Measurements from ENCODE around the gene ZIC2.
"Not testable (repeated sequence)": the region's sequence is repeated elsewhere in the genome, so short reads cannot be mapped to it uniquely, and the experiment has no call there.

ZIC2 gene

GRCh38 chr13:99998261-99998660 lies 16.7 kb downstream of the ZIC2 start:
- Histone ChIP-seq H3K9me3 (ENCODE audit: control insufficient read depth, low read length) (peaks cover 20% of the 10 kb centered on the region), H3K4me1 (ENCODE audit: control insufficient read depth, insufficient read depth, low read length) (no peaks in the 10 kb centered on the region), H3K4me3 (ENCODE audit: low read length) (no peak overlapping the region), H3K27me3 (replicated peaks; ENCODE audit: control insufficient read depth, insufficient read depth, low read length) (peaks cover 67% of the 10 kb centered on the region), H3K9ac (ENCODE audit: low read length) (no peak overlapping the region), H3K36me3 (ENCODE audit: control insufficient read depth, insufficient read depth, low read length, severe bottlenecking) (no peaks in the 10 kb centered on the region)
- no peak for DNase-seq (ENCODE audit: low read depth)

GRCh38 chr13:100014621-100015020 lies 33.0 kb downstream of the ZIC2 start:
- no peak overlapping the region for H3K9ac ChIP-seq (ENCODE audit: low read length)
- H3K4me3 ChIP-seq (ENCODE audit: low read length): no peak overlapping the region
- H3K9me3 ChIP-seq (ENCODE audit: control insufficient read depth, low read length): no peaks in the 10 kb centered on the region
- no peaks in the 10 kb centered on the region for H3K36me3 ChIP-seq (ENCODE audit: control insufficient read depth, insufficient read depth, low read length, severe bottlenecking)
- H3K27me3 ChIP-seq (replicated peaks; ENCODE audit: control insufficient read depth, insufficient read depth, low read length): peaks cover 12% of the 10 kb centered on the region
- DNase-seq (ENCODE audit: low read depth): no peak
- H3K4me1 ChIP-seq (ENCODE audit: control insufficient read depth, insufficient read depth, low read length): no peaks in the 10 kb centered on the region

- no peak overlapping the region for H3K4me3 ChIP-seq (ENCODE audit: low read length)
- H3K4me1 ChIP-seq (ENCODE audit: control insufficient read depth, insufficient read depth, low read length): no peaks in the 10 kb centered on the region
- no peak overlapping the region for H3K9ac ChIP-seq (ENCODE audit: low read length)
- no peaks in the 10 kb centered on the region for H3K27me3 ChIP-seq (replicated peaks; ENCODE audit: control insufficient read depth, insufficient read depth, low read length)
- DNase-seq (ENCODE audit: low read depth): no peak
- no peaks in the 10 kb centered on the region for H3K9me3 ChIP-seq (ENCODE audit: control insufficient read depth, low read length)
- no peaks in the 10 kb centered on the region for H3K36me3 ChIP-seq (ENCODE audit: control insufficient read depth, insufficient read depth, low read length, severe bottlenecking)
Observed at GRCh38 chr13:100019780-100020356, 38.3 kb downstream of the ZIC2 start.

GRCh38 chr13:100022798-100023197 lies 41.2 kb downstream of the ZIC2 start:
- Histone ChIP-seq H3K9me3 (ENCODE audit: control insufficient read depth, low read length) (no peaks in the 10 kb centered on the region), H3K4me3 (ENCODE audit: low read length) (no peak overlapping the region), H3K27me3 (replicated peaks; ENCODE audit: control insufficient read depth, insufficient read depth, low read length) (no peaks in the 10 kb centered on the region), H3K4me1 (ENCODE audit: control insufficient read depth, insufficient read depth, low read length) (no peaks in the 10 kb centered on the region), H3K9ac (ENCODE audit: low read length) (no peak overlapping the region), H3K36me3 (ENCODE audit: control insufficient read depth, insufficient read depth, low read length, severe bottlenecking) (no peaks in the 10 kb centered on the region)
- no peak for DNase-seq (ENCODE audit: low read depth)

- H3K9ac ChIP-seq (ENCODE audit: low read length): no peak overlapping the region
Observed at GRCh38 chr13:100024023-100024422, 42.4 kb downstream of the ZIC2 start.

GRCh38 chr13:100029933-100030332 lies 48.3 kb downstream of the ZIC2 start:
- Histone ChIP-seq H3K9me3 (ENCODE audit: control insufficient read depth, low read length) (no peaks in the 10 kb centered on the region), H3K4me3 (ENCODE audit: low read length) (no peak overlapping the region), H3K4me1 (ENCODE audit: control insufficient read depth, insufficient read depth, low read length) (no peaks in the 10 kb centered on the region), H3K27me3 (replicated peaks; ENCODE audit: control insufficient read depth, insufficient read depth, low read length) (no peaks in the 10 kb centered on the region), H3K9ac (ENCODE audit: low read length) (no peak overlapping the region), H3K36me3 (ENCODE audit: control insufficient read depth, insufficient read depth, low read length, severe bottlenecking) (no peaks in the 10 kb centered on the region)
- DNase-seq (ENCODE audit: low read depth): no peak

More at GRCh38 chr13:100024023-100024422, 42.4 kb downstream of the ZIC2 start:
- no peaks in the 10 kb centered on the region for H3K9me3 ChIP-seq (ENCODE audit: control insufficient read depth, low read length)
- no peaks in the 10 kb centered on the region for H3K36me3 ChIP-seq (ENCODE audit: control insufficient read depth, insufficient read depth, low read length, severe bottlenecking)
- H3K27me3 ChIP-seq (replicated peaks; ENCODE audit: control insufficient read depth, insufficient read depth, low read length): no peaks in the 10 kb centered on the region
- H3K4me1 ChIP-seq (ENCODE audit: control insufficient read depth, insufficient read depth, low read length): no peaks in the 10 kb centered on the region
- H3K4me3 ChIP-seq (ENCODE audit: low read length): no peak overlapping the region
- no peak for DNase-seq (ENCODE audit: low read depth)

GRCh38 chr13:100032642-100033041 lies 51.1 kb downstream of the ZIC2 start:
- DNase-seq (ENCODE audit: low read depth); H3K9me3 ChIP-seq (ENCODE audit: control insufficient read depth, low read length); H3K36me3 ChIP-seq (ENCODE audit: control insufficient read depth, insufficient read depth, low read length, severe bottlenecking); H3K4me3 ChIP-seq (ENCODE audit: low read length); H3K27me3 ChIP-seq (replicated peaks; ENCODE audit: control insufficient read depth, insufficient read depth, low read length); H3K9ac ChIP-seq (ENCODE audit: low read length); H3K4me1 ChIP-seq (ENCODE audit: control insufficient read depth, insufficient read depth, low read length): not testable (repeated sequence)

- DNase-seq (ENCODE audit: low read depth): no peak
- no peaks in the 10 kb centered on the region for H3K4me1 ChIP-seq (ENCODE audit: control insufficient read depth, insufficient read depth, low read length)
- H3K9ac ChIP-seq (ENCODE audit: low read length): no peak overlapping the region
- H3K4me3 ChIP-seq (ENCODE audit: low read length): no peak overlapping the region
- H3K9me3 ChIP-seq (ENCODE audit: control insufficient read depth, low read length): no peaks in the 10 kb centered on the region
- no peaks in the 10 kb centered on the region for H3K27me3 ChIP-seq (replicated peaks; ENCODE audit: control insufficient read depth, insufficient read depth, low read length)
- no peaks in the 10 kb centered on the region for H3K36me3 ChIP-seq (ENCODE audit: control insufficient read depth, insufficient read depth, low read length, severe bottlenecking)
Observed at GRCh38 chr13:100035936-100036335, 54.4 kb downstream of the ZIC2 start.

All from adipocyte (in vitro differentiated cells).